Esophagus muscularis mucosa (tissue), 3 donors: ENCODE results near the gene TARBP2.

Source experiments
- CTCF ChIP-seq, 3 experiments: fragments of 200-600 bp in 2 of 3; fragments of 450-650 bp in 1 of 3; sonication (generic) in 2 of 3; IDR thresholded peaks; one replicate each; pipeline ENCODE4 v1.5.1; 2017 to 2019; ENCODE audit warnings: antibody characterized with exemption in 3 of 3, mild to moderate bottlenecking in 2 of 3, moderate library complexity in 1 of 3
- POLR2A ChIP-seq: fragments of 450-650 bp; IDR thresholded peaks from one replicate; pipeline ENCODE4 v1.6.1; 2017; ENCODE audit warnings: antibody characterized with exemption, moderate library complexity, mild to moderate bottlenecking, low read depth
- POLR2AphosphoS5 ChIP-seq, 2 donors: sonication (generic); formaldehyde crosslinking; IDR thresholded peaks; one replicate each; pipeline ENCODE4 v1.6.1; 2017; ENCODE audit warnings: antibody characterized with exemption in 2 of 2

GRCh38 chr12:53506881-53507602 is 6.0 kb downstream of the TARBP2 start, which contains the start of gene NPFF:
- TF ChIP-seq CTCF (IDR thresholded peaks at IDR 0.05) = no peak
- no peak for TF ChIP-seq POLR2AphosphoS5 (IDR thresholded peaks at IDR 0.05)
- no peak for TF ChIP-seq POLR2A
